ENCODE measurements around the gene EEPD1. TPM values are rescaled to one million over a fixed set of nuclear protein-coding genes. Genes with fewer than 3 reads are reported as not detected.
A peak's percentile ranks its signal among the peaks of the same experiment; 100 is the strongest.

The EEPD1 gene
- total RNA-seq, 1 donor from 2014 or later = 9.6 TPM

GRCh38 chr7:36205803-36206202, 52.7 kb downstream of the EEPD1 start:
- intact Hi-C loops (cut with micrococcal nuclease) = no loop called here
- ATAC-seq (no peak), DNase-seq (no peak)

GRCh38 chr7:36207451-36208291, 54.6 kb downstream of the EEPD1 start:
- DNase-seq (peak; percentile 66), ATAC-seq (peak; percentile 86)
- intact Hi-C loops (cut with micrococcal nuclease) = no loop called here

- intact Hi-C loops (cut with micrococcal nuclease) = no loop called here
- no peak for DNase-seq
- peak; percentile 40 for ATAC-seq
These were observed 55.4 kb downstream of the EEPD1 start for GRCh38 chr7:36208426-36208825.

GRCh38 chr7:36208997-36209813, 56.2 kb downstream of the EEPD1 start:
- DNase-seq (no peak), ATAC-seq (no peak)
- intact Hi-C loops (cut with micrococcal nuclease) = no loop called here

GRCh38 chr7:36209814-36210183, 56.7 kb downstream of the EEPD1 start:
- intact Hi-C loops (cut with micrococcal nuclease) = no loop called here
- no peak for ATAC-seq

GRCh38 chr7:36210291-36210922, 57.4 kb downstream of the EEPD1 start:
- ATAC-seq = no peak

More at GRCh38 chr7:36209814-36210183, 56.7 kb downstream of the EEPD1 start:
- DNase-seq = no peak

GRCh38 chr7:36214608-36215456, 61.8 kb downstream of the EEPD1 start:
- intact Hi-C loops (cut with micrococcal nuclease) = no loop called here
- DNase-seq = no peak
- ATAC-seq = no peak

More at GRCh38 chr7:36210291-36210922, 57.4 kb downstream of the EEPD1 start:
- intact Hi-C loops (cut with micrococcal nuclease) = no loop called here
- DNase-seq = no peak

- ATAC-seq = no peak
- intact Hi-C loops (cut with micrococcal nuclease) = no loop called here
- no peak for DNase-seq
These were observed 62.4 kb downstream of the EEPD1 start for GRCh38 chr7:36215457-36215765.

GRCh38 chr7:36216063-36216684, 63.1 kb downstream of the EEPD1 start:
- DNase-seq (no peak), ATAC-seq (peak; percentile 65)
- intact Hi-C loops (cut with micrococcal nuclease) = no loop called here

- ATAC-seq = no peak
- intact Hi-C loops (cut with micrococcal nuclease) = no loop called here
- no peak for DNase-seq
These were observed 64.3 kb downstream of the EEPD1 start for GRCh38 chr7:36217211-36217960.

- no peak for DNase-seq
- ATAC-seq = no peak
- intact Hi-C loops (cut with micrococcal nuclease) = no loop called here
These were observed 64.9 kb downstream of the EEPD1 start for GRCh38 chr7:36217961-36218284.

GRCh38 chr7:36219429-36219828, 66.4 kb downstream of the EEPD1 start:
- DNase-seq = no peak
- intact Hi-C loops (cut with micrococcal nuclease) = no loop called here
- ATAC-seq = no peak

GRCh38 chr7:36223851-36224250, 70.8 kb downstream of the EEPD1 start:
- intact Hi-C loops (cut with micrococcal nuclease) = no loop called here
- ATAC-seq (no peak), DNase-seq (no peak)

- ATAC-seq (no peak), DNase-seq (no peak)
- intact Hi-C loops (cut with micrococcal nuclease) = no loop called here
These were observed 72.1 kb downstream of the EEPD1 start for GRCh38 chr7:36224934-36225858.

- DNase-seq = no peak
- intact Hi-C loops (cut with micrococcal nuclease) = no loop called here
- ATAC-seq = no peak
These were observed 73.1 kb downstream of the EEPD1 start for GRCh38 chr7:36226151-36226550.

- ATAC-seq (peak; percentile 72), DNase-seq (peak; percentile 42)
- intact Hi-C loops (cut with micrococcal nuclease) = no loop called here
These were observed 74.2 kb downstream of the EEPD1 start for GRCh38 chr7:36227223-36227622.

GRCh38 chr7:36228039-36228438, 75.0 kb downstream of the EEPD1 start:
- DNase-seq = no peak
- intact Hi-C loops (cut with micrococcal nuclease) = no loop called here
- no peak for ATAC-seq

Data from left ventricle myocardium superior (tissue), 1 donor.